NCI-H2029 treated with DMSO at 0.1 percent for 48 hours (cell line): ENCODE measurements around the gene IP6K3.

Source experiments
- DNase-seq: peaks from one replicate; lab custom pipeline; 2025; lab: John Stamatoyannopoulos, UW

Gene IP6K3

DNA sequence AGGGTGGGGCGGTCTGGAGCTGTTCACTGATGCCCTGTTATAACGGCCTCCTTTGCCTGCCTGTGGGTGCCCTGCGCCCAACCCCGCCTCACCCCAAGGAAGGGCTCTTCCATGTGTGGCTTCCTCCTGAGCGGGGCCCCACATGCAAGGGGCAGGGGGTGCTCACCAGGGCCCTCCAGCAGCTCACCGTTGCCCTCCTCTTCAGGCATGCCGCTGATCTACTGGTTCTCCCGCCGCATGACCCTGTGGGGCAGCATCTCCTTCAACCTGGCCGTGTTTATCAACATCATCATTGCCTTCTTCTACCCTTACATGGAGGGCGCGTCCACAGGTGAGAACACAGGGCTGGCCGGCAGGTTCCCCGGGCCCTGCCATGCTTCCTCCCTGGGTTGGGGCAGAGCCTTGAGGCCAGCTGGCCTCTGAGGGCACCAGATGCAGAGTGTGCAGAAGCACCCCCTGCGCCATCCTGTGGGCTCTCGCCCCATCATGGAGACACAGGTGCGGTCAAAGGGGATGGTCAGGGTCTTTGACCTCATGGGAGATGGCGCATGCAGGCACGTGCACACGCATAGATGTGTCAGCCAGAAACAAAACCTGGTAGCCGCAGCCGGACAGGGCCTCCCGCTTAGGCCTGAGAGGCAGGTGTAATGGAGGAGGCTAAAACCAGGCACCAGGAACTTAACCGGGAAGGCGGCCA is 58.1 kb downstream of the IP6K3 start:
- DNase-seq: no peak

DNA sequence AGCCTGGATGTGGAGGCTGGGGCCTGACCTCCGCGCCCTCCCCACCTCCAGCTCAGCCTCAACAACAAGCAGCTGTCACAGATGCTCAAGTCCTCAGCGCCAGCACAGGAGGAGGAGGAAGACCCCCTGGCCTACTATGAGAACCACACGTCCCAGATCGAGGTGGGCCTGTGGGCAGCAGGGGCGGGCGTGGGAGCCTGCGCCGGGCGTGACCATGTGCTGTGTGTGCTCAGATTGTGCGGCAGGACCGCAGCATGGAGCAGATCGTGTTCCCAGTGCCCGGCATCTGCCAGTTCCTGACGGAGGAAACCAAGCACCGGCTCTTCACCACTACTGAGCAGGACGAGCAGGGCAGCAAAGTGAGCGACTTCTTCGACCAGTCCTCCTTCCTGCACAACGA is 58.7 kb downstream of the IP6K3 start:
- no peak for DNase-seq

DNA sequence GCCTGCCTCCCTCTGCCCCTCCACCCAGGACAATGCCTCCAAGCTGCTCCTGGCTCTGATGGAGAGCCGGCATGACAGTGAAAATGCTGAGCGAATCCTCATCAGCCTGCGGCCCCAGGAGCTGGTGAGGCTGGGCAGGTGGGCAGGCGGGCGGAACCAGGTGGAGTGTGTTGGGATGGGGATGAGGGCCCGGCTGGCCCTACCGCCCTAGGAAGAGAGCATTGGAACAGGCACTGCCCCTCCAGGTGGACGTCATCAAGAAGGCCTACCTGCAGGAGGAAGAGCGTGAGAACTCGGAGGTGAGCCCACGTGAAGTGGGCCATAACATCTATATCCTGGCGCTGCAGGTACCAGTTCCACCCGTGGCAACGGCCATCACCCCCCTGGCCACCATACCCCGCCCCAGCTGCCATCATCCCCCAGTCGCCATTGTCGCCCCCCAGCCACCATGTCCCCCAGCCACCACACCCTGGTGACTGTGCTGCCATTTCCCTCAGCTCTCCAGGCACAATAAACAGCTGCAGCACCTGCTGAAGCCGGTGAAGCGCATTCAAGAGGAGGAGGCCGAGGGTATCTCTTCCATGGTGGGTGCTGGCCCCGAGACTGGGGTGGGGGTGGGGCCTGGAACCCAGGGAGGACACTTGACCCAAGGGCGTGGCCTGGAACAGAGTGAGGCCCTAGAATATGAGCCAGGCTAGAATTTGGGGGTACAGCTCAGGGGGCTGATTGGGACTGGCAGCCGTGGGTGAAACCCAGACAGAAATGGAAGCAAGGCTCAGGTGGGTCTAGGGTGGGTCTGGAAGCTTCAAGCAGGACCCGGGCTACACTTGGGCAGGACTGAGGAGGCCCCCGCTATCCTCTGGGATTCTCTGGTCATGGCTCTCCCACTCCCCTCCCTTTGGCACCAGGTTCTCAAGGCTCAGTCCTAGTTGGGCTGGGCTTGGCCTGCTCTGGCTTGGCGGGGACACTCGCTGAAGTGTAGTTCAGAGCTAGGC is 59.4 kb downstream of the IP6K3 start:
- DNase-seq: no peak

DNA sequence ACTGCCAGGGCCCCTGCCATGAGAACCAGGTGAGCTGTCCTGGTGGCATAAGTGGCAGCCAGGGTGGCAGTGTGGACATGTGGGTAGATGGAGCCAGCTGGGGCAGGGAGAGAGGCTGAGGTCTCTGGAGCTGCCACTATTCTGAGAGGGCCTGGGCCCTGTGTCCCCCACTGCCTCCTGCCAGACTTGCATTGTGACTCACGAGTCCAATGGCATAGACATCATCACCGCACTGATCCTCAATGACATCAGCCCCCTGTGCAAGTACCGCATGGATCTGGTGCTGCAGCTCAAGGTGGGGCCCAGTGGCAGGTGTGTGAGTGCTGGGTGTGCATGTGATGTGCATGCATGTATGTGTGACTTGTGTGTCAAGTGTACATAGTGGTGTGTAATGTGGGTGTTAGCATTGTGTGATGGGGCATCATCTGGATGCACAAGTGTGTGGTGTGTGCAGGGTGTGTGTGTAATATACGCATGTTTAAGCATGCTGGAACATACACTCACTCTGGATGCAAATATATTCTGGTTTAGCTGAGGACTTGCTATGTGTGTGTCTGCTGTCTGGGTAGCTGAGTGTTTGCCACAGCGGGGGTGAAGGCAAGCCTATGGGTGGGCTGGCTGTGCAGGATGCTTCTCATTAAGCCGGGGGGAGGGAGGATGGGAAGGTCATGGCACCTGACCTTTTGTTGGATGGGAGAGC is 60.3 kb downstream of the IP6K3 start:
- DNase-seq: no peak

DNA sequence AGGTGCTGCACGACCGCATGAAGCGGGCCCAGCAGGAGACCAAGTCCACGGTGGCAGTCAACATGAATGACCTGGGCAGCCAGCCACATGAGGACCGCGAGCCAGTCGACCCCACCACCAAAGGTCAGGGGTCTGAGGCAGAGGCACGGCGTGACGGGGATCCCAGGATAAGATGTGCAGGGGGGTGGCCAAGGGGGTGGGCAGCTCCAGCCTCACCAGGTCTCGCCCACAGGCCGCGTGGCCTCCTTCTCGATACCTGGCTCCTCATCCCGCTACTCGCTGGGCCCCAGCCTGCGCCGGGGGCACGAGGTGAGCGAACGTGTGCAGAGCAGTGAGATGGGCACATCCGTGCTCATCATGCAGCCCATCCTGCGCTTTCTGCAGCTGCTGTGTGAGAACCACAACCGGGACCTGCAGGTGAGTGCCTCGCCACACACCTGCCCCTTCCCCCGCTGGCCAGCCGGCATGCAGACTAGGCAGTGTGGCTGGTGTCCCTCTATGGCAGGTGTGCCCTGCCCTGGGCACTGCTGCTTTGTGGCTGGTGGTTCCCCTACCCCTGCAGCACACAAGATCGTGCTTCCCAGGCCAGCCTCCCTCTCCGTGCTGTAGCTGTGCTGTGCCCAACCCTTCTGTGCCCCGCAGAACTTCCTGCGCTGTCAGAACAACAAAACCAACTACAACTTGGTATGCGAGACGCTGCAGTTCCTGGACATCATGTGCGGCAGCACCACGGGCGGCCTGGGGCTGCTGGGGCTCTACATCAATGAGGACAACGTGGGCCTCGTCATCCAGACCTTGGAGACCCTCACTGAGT is 61.1 kb downstream of the IP6K3 start:
- DNase-seq: no peak

DNA sequence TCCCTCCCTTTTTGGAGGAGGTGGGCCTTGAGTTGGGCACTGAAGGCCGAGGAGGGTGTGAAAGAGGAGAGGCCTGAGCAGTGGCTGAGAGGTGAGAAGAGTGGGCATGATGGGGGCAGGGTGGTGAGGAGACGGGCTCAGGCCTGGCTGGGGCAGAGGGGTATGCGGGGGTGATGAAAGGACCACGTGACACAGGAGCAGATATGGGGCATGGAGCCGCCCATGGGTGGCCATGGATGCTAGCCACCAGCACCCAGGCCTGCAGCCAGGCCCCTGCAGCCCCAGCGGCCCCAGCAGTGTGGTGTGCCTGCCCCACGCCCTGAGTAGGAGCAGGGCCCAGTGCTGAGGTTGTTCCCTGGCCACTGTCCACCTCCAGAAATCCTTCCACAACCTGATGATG is 61.7 kb downstream of the IP6K3 start:
- no peak for DNase-seq

DNA sequence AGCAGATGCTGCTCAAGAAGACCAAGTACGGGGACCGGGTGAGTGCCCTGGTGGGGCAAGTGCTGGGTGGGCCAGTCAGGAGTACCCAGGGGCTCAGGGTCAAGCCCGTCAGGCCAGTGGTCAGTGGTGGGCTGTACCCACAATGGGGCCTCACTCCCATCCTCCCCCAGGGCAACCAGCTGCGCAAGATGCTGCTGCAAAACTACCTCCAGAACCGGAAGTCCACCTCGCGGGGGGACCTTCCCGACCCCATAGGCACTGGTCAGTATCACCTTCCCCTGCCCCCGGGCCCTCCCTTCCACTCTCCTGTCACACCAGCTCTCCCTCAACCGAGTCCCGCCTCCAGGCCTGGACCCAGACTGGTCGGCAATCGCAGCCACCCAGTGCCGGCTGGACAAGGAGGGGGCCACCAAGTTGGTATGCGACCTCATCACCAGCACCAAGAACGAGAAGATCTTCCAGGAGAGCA is 62.2 kb downstream of the IP6K3 start:
- DNase-seq: no peak

DNA sequence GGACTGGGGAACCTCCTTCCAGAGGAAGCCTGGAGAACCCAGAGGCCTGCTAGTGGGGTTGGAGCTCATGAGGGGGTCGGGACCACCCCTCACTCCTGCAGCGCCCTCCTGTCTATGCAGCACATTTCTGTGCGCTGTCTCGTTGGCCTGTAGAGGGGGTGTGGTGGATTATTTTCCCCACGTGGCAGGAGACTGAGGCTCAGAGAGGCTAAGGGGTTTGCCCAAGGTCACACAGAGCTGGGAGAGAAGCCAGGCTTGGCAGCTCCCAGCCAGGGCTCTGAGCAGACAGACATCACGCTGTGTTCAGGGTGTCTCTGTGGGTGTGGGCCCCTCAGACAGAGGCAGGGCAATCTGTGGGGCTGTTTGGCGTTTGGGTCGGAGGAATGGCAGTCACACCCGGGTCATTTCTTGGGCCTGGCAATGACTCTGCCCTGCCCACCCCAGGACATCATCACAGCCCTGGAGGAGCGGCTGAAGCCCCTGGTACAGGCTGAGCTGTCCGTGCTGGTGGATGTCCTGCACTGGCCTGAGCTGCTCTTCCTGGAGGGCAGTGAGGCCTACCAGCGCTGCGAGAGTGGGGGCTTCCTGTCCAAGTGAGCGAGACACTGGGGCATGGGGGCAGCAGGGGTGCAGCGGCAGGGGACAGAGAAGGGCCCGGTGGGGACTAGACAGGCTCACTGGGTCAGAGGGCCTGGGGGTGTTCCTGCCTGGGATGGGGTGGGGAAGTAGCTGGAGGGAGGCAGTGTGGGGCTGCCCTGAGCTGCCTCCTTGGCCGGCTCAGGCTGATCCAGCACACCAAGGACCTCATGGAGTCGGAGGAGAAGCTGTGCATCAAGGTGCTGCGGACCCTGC is 62.9 kb downstream of the IP6K3 start:
- DNase-seq: no peak

DNA sequence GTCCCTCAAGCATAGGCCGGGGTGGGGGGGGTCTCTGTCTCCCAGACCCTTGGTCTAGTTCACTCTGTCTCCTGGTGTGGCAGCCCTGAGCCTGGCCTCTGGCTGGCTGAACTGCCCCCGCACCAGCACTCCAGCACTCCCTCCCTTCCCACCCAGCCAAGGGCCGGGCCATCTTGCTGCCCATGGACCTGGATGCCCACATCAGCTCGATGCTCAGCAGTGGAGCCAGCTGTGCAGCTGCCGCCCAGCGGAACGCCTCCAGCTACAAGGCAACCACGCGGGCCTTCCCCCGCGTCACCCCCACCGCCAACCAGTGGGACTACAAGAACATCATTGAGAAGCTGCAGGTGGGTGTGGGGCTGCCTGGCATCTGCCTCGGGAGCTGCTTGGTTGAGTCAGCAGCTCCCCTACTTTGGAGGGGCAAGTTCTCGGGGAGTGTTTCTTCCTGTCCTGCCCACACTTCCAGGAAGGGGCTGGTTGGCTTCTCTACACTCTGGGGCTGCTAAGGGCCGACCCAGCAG is 63.6 kb downstream of the IP6K3 start:
- no peak for DNase-seq

DNA sequence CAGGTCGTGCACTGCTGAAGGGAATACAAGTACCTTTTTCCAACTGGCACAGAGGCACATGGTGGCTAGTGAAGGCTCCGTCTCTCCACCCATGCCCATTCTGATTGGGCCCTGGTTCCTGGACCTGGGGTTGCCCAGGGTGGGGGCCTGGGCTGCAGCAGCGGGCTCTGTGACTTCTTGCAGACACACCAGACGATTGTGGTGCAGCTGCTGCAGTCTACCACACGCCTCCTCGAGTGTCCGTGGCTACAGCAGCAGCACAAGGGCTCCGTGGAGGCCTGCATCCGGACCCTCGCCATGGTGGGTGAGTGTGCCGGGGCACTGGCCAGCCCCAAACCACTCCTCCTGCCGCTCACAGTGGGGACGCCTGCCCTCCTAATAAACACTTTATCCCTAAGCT is 64.4 kb downstream of the IP6K3 start:
- DNase-seq: no peak

DNA sequence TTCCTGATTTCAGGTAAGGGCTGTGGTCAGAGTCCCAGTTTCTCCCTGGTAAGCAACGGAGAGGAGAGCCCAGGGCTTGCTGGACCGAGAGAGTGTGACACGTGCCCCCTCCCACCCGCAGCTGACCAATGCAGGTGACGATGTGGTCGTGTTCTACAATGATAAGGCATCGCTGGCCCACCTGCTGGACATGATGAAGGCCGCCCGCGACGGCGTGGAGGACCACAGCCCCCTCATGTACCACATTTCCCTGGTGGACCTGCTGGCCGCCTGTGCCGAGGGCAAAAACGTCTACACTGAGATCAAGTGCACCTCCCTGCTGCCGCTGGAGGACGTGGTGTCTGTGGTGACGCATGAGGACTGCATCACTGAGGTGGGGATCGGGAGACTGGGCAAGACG is 66.9 kb downstream of the IP6K3 start:
- no peak for DNase-seq

DNA sequence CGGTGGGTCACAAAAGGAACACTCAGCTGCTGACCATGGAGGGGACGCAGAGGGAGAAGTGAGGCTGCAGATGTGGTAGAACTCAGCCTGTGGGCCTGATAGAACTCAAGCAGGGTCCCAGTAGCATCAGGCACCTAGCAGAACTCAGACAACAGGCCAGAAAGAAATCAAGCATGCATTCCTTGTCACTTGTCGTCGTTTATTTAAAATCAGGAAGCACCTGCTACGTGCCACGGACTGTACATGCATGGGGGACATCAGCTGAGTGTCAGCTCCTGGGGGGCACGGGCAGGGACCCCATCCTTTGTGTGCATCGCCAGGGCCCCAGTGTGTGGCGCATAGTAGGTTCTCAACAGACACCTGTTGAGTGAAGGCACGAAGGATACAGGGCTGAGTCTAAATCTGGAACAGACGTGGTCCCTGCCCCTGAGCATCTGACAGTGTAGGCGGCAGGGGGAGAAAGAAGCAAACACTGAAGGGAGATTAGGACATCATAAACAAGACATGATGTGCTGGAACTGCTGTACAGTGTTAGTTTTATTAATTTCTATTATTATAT is 67.7 kb downstream of the IP6K3 start:
- DNase-seq: no peak

DNA sequence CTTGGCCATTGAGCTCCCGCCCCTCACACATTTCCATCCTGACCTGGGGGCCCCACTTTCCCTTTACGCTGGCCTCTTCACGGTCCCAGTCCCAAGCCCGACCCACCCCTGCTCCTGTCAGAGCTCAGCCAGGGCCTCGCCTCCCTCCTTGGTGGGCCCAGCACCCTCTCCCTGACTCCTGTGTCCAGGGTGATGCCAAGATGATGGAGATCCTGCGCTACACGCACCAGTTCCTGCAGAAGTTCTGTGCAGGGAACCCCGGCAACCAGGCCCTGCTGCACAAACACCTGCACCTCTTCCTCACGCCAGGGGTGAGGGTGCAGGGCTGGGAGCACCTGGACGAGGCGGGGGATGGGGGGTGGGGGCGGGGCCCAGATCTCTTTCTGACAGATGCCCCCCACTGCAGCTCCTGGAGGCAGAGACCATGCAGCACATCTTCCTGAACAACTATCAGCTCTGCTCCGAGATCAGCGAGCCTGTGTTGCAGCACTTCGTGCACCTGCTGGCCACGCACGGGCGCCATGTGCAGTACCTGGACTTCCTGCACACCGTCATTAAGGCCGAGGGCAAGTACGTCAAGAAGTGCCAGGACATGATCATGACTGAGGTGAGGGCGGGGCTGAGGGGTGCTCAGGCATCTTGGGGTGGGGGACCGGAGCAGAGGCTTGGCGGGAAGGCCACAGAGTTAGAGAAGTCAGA is 68.3 kb downstream of the IP6K3 start:
- no peak for DNase-seq

DNA sequence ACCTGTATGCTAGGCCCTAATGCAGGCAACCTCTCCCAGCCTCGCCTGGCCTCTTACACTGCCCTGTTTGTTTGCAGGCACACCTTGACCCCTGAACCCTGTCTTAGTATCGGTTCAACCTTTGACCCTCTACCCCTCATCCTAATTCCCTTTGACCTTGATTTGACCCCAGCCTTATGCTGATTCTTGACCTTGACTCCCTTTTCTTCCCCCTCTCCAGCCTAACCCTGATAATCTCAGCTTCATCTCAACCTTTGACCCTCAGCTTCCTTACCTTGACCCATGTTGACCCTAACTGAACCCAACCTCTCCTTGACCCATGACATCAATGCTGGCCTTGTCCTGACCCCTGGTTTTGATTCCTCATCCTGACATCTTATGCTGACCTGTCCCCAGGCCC is 69.0 kb downstream of the IP6K3 start:
- no peak for DNase-seq

DNA sequence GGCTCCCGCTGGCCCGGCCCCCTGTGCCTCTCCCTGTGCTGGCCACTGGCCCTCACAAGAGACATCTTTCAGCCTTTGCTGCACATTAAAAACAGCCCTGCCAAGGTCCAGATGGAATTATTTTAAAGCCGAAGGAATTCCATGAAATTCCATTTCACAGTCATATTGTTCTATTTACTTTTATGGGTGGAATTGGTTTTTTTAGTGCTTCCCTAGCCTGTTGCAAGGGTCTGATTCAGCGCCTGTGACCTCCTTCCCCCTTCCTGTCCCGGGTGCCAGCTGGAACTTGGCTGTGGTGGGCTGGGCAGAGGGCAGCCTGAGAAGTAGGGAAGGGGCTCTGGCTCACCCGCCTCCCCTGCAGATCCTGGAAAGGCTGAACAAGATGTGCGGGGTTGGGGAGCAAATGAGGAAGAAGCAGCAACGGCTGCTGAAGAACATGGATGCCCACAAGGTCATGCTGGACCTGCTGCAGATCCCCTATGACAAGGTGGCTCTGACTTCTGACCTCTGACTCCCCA is 69.5 kb downstream of the IP6K3 start:
- DNase-seq: no peak

DNA sequence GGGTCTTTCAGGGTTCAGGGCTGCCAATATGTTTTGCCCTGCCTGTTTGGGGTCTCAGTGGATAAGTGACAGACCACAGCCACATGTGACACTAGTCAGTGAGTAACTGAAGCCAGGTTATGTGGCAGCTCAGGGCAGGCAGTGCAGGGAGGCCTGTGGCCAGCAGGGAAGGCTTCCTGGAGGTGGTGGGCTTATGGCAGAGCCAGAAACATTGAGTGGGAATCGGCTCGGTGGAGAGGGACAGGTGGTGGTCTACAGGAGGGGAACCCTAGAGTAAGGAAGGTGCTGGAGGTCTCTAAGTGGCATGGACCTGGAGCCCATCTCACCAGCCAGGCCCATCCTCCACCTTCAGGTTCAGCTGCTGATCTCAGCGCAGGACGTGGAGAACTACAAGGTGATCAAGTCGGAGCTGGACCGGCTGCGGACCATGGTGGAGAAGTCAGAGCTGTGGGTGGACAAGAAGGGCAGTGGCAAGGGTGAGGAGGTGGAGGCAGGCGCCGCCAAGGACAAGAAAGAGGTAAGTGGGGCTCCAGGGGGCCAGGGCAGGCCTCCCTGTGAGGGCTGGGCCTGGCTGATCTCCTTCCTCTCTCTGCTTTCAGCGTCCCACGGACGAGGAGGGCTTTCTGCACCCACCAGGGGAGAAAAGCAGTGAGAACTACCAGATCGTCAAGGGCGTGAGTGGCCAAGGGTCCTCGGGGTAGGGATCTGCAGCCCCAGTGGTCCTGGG is 70.1 kb downstream of the IP6K3 start:
- DNase-seq: no peak

DNA sequence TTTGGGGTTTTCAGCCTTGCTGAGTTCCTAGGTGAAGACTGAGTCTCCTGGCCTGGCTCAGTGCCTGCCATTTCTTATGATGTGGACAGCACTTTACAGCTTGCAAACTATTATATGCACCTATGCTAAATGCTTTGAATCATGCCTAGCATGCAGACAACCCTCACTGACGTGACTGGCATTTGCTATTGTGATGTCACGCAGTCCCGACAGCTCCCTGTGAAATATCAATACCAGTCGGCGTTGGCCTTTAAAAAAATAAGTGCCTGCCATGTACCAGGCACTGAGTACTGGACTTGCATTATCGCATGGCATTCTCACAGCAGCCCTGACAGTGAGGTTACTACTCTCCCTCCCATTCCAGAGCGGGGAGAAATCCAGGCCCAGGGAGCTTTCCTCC is 70.7 kb downstream of the IP6K3 start:
- no peak for DNase-seq

DNA sequence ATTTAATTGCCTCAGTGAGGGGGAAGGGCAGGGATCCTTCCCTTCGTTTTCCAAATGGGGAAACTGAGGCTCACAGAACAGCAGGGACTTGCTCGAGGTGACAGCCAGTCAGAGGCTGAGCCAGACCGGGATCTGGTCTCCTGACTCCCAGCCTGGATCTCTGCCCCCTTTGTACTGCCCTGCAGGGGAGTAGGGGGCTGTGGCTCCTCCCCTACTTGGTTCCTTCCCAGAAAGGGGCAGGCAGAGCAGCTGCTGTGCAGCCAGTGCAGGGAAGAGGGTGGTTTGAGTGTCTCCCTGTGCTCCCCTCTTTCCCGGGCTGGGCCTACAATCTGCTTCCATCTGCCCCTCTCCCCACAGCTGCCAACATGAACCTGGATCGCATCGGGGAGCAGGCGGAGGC is 72.9 kb downstream of the IP6K3 start:
- DNase-seq: no peak

DNA sequence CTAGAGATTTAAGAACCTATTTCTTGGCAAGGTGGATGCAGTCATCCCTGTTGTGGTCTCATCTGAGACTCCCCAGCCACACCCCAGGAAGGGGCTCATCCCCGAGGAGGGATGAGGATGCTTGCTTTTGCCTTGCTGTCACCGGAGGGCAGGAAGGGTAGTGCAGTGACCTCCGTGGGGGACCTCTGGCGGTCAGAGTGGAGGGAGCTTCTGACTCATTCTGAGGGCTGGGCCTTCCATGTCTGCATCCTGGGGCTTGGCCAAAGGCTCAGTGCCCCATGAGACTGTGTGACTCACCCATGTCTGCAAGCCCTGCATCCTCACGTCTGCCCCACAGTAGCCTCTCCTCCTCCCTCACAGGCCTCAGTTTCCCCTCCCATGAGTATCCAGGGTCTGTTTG is 73.9 kb downstream of the IP6K3 start:
- DNase-seq: no peak
